IPS-15b (cell line): ENCODE results near the gene MAP3K20.

ENCODE experiments used
- H3K27me3 ChIP-seq: one replicate; pipeline ENCODE4 v1.6.1; 2013; ENCODE audit warnings: low read length; ENCODE audit not compliant: control insufficient read depth, insufficient read depth
- H3K36me3 ChIP-seq: one replicate; pipeline ENCODE4 v1.6.1; 2013; ENCODE audit warnings: low read length; ENCODE audit not compliant: control insufficient read depth, insufficient read depth
- H3K4me1 ChIP-seq: one replicate; pipeline ENCODE4 v1.6.1; 2013; ENCODE audit warnings: mild to moderate bottlenecking, low read length; ENCODE audit not compliant: control insufficient read depth, insufficient read depth
- H3K4me3 ChIP-seq: one replicate; pipeline ENCODE4 v1.5.1; 2013; ENCODE audit warnings: low read depth, low read length
- H3K9ac ChIP-seq: one replicate; pipeline ENCODE4 v1.6.1; 2013; ENCODE audit warnings: low read depth, mild to moderate bottlenecking, low read length
- H3K9me3 ChIP-seq: one replicate; pipeline ENCODE4 v1.6.1; 2013; ENCODE audit warnings: mild to moderate bottlenecking, low read length; ENCODE audit not compliant: control insufficient read depth, insufficient read depth

Gene MAP3K20

GRCh38 chr2:173076581-173077345, 1.1 kb downstream of the MAP3K20 start:
- H3K9me3 ChIP-seq = no peaks in the 10 kb centered on the region
- H3K27me3 ChIP-seq = peaks cover 6% of the 10 kb centered on the region
- peaks cover 2% of the 10 kb centered on the region for H3K4me1 ChIP-seq
- H3K9ac ChIP-seq = peak overlapping the region; percentile 70
- no peaks in the 10 kb centered on the region for H3K36me3 ChIP-seq
- H3K4me3 ChIP-seq = peak overlapping the region; percentile 84

- no peak overlapping the region for H3K9ac ChIP-seq
- no peaks in the 10 kb centered on the region for H3K9me3 ChIP-seq
- H3K36me3 ChIP-seq = no peaks in the 10 kb centered on the region
- H3K4me1 ChIP-seq = peaks cover 2% of the 10 kb centered on the region
- no peak overlapping the region for H3K4me3 ChIP-seq
- H3K27me3 ChIP-seq = peaks cover 6% of the 10 kb centered on the region
Observed at GRCh38 chr2:173077506-173078177, 2.0 kb downstream of the MAP3K20 start.

- Histone ChIP-seq H3K9ac (no peak overlapping the region), H3K4me3 (no peak overlapping the region), H3K4me1 (peaks cover 2% of the 10 kb centered on the region), H3K9me3 (no peaks in the 10 kb centered on the region), H3K36me3 (no peaks in the 10 kb centered on the region), H3K27me3 (peaks cover 6% of the 10 kb centered on the region)
Observed at GRCh38 chr2:173079141-173079540, 3.5 kb downstream of the MAP3K20 start.

- Histone ChIP-seq H3K36me3 (no peaks in the 10 kb centered on the region), H3K27me3 (no peaks in the 10 kb centered on the region), H3K4me3 (no peak overlapping the region), H3K9ac (no peak overlapping the region), H3K4me1 (no peaks in the 10 kb centered on the region), H3K9me3 (no peaks in the 10 kb centered on the region)
Observed at GRCh38 chr2:173079973-173080860, 4.6 kb downstream of the MAP3K20 start.

- Histone ChIP-seq H3K4me1 (peaks cover 5% of the 10 kb centered on the region), H3K4me3 (no peak overlapping the region), H3K9ac (no peak overlapping the region), H3K27me3 (no peaks in the 10 kb centered on the region), H3K36me3 (no peaks in the 10 kb centered on the region), H3K9me3 (no peaks in the 10 kb centered on the region)
Observed at GRCh38 chr2:173086518-173087213, 11.0 kb downstream of the MAP3K20 start.

- Histone ChIP-seq H3K4me1 (peaks cover 5% of the 10 kb centered on the region), H3K4me3 (no peak overlapping the region), H3K9ac (no peak overlapping the region)
Observed at GRCh38 chr2:173087214-173087581, 11.6 kb downstream of the MAP3K20 start.

GRCh38 chr2:173087793-173088496, 12.3 kb downstream of the MAP3K20 start:
- Histone ChIP-seq H3K36me3 (no peaks in the 10 kb centered on the region), H3K9ac (no peak overlapping the region), H3K4me3 (no peak overlapping the region), H3K27me3 (no peaks in the 10 kb centered on the region), H3K9me3 (no peaks in the 10 kb centered on the region), H3K4me1 (peaks cover 5% of the 10 kb centered on the region)

More at GRCh38 chr2:173087214-173087581, 11.6 kb downstream of the MAP3K20 start:
- Histone ChIP-seq H3K36me3 (no peaks in the 10 kb centered on the region), H3K9me3 (no peaks in the 10 kb centered on the region), H3K27me3 (no peaks in the 10 kb centered on the region)

GRCh38 chr2:173090276-173090877, 14.7 kb downstream of the MAP3K20 start:
- no peaks in the 10 kb centered on the region for H3K27me3 ChIP-seq
- H3K36me3 ChIP-seq = no peaks in the 10 kb centered on the region
- H3K4me3 ChIP-seq = no peak overlapping the region
- H3K4me1 ChIP-seq = peaks cover 5% of the 10 kb centered on the region
- H3K9me3 ChIP-seq = no peaks in the 10 kb centered on the region
- H3K9ac ChIP-seq = no peak overlapping the region

- Histone ChIP-seq H3K9ac (no peak overlapping the region), H3K4me3 (no peak overlapping the region), H3K4me1 (peaks cover 5% of the 10 kb centered on the region), H3K36me3 (no peaks in the 10 kb centered on the region), H3K9me3 (no peaks in the 10 kb centered on the region), H3K27me3 (no peaks in the 10 kb centered on the region)
Observed at GRCh38 chr2:173090973-173091660, 15.5 kb downstream of the MAP3K20 start.

GRCh38 chr2:173091910-173092309, 16.3 kb downstream of the MAP3K20 start:
- no peak overlapping the region for H3K9ac ChIP-seq

More at GRCh38 chr2:173091910-173092309, 16.3 kb downstream of the MAP3K20 start:
- H3K36me3 ChIP-seq = no peaks in the 10 kb centered on the region
- no peaks in the 10 kb centered on the region for H3K27me3 ChIP-seq
- no peak overlapping the region for H3K4me3 ChIP-seq
- peaks cover 5% of the 10 kb centered on the region for H3K4me1 ChIP-seq
- no peaks in the 10 kb centered on the region for H3K9me3 ChIP-seq
